ENCODE results near the gene CLRN3.

DNA sequence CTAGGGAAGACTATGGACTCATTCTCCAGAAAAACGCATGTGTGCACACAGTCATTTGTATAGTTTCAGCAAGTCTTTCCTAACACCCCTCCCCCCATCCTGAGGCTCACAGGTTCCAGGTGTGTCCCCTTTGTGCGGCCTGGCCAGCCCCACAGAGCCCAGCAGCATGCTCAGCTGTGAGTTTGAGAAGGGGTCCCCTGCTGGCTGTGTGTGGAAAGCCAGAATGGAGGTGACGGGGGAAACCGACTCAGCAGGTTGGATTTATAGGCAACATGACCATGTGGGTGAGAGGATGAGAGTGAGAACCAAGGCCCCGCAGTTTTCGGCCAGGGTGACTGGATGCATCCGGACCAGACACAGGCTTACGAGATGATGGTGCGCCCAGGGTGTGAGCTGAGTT lies 24.1 kb upstream of the CLRN3 start:
- no peak for TF ChIP-seq POLR2A (IDR thresholded peaks at IDR 0.05)
- TF ChIP-seq, protein P1, sequence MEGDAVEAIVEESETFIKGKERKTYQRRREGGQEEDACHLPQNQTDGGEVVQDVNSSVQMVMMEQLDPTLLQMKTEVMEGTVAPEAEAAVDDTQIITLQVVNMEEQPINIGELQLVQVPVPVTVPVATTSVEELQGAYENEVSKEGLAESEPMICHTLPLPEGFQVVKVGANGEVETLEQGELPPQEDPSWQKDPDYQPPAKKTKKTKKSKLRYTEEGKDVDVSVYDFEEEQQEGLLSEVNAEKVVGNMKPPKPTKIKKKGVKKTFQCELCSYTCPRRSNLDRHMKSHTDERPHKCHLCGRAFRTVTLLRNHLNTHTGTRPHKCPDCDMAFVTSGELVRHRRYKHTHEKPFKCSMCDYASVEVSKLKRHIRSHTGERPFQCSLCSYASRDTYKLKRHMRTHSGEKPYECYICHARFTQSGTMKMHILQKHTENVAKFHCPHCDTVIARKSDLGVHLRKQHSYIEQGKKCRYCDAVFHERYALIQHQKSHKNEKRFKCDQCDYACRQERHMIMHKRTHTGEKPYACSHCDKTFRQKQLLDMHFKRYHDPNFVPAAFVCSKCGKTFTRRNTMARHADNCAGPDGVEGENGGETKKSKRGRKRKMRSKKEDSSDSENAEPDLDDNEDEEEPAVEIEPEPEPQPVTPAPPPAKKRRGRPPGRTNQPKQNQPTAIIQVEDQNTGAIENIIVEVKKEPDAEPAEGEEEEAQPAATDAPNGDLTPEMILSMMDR (IDR thresholded peaks at IDR 0.05) = no peak
